Femur (tissue), 1 donor: ENCODE measurements around the gene PTRH1.

Experiments used
- DNase-seq: peaks from one replicate; pipeline ENCODE4 v3.0.0-alpha.2; 2017

PTRH1 gene

DNA sequence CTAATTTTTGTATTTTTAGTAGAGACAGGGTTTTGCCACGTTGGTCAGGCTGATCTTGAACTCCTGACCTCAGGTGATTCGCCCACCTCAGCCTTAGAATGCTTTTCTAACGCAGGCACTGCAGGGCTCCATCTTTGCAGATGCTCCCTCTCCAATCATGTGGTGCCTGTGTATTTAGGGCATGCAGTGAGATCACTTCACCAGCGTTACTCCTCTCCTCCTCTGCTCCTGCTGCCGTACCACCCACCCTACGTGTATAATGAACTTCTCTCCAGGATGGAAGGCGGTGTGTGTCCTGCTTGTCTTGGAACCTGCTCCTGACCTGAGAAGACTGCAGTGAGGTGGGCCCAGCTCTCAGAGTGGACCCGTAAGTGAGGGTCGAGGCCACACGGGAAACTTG is 22.3 kb downstream of the PTRH1 start:
- DNase-seq = no peak

DNA sequence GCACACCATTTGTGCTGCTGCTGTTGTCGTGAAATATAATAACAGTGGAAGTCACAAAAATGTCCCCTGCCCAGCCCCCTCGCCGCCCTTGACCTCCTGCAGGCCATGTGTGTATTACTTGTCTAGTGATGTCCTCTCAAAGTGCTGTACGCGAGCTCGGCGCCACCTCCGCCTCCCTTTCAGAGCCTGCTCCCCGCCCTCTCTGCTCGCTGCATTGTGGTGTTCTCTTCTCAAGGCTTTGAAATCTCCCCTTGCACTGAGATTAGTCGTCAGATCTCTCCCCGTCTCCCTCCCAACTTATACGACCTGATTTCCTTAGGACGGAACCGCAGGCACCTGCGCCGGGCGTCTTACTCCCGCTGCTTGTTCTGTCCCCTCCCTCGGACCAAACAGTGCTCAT is 23.4 kb downstream of the PTRH1 start:
- no peak for DNase-seq

DNA sequence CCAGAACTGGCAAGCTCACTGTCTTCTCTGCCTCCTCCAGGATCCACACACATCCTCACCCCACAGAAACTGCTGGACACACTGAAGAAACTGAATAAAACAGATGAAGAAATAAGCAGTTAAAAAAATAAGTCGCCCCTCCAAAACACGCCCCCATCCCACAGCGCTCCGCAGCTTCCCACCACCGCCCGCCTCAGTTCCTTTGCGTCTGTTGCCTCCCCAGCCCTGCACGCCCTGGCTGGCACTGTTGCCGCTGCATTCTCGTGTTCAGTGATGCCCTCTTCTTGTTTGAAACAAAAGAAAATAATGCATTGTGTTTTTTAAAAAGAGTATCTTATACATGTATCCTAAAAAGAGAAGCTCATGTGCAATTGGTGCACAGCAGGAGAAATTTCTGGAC is 24.7 kb downstream of the PTRH1 start:
- no peak for DNase-seq

DNA sequence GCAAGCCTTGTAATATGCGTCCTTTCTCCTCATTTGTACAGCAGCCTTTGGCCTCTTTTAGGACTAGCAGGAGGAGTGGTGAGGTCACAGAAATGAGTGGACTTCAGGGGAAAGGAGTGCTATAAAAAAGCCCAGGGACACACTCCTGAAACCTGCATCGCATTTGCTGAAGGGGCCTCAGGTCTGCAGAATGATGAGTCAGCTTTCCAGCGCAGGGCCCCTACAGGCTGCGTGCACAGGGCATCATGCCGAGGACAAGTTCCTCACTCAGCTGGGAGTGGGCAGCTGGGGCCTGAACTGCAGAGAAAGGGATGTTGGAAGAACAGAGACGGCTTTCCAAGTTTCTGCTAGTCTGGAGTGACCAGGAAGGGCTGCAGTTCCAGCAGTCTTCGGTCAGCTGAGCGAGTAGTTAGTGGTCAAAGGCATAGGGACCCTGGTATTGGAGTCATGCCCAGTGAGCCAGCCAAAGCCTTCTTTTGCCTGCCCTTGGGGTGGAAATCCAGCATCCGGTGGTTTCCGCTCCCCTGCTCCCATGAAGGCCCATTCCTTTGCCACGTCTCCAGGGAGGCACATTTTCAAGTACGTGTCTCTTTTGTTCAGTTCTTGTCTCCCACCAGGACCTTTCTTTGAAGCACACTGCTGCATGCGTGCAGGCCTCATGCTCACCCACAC is 26.0 kb downstream of the PTRH1 start:
- DNase-seq = no peak

DNA sequence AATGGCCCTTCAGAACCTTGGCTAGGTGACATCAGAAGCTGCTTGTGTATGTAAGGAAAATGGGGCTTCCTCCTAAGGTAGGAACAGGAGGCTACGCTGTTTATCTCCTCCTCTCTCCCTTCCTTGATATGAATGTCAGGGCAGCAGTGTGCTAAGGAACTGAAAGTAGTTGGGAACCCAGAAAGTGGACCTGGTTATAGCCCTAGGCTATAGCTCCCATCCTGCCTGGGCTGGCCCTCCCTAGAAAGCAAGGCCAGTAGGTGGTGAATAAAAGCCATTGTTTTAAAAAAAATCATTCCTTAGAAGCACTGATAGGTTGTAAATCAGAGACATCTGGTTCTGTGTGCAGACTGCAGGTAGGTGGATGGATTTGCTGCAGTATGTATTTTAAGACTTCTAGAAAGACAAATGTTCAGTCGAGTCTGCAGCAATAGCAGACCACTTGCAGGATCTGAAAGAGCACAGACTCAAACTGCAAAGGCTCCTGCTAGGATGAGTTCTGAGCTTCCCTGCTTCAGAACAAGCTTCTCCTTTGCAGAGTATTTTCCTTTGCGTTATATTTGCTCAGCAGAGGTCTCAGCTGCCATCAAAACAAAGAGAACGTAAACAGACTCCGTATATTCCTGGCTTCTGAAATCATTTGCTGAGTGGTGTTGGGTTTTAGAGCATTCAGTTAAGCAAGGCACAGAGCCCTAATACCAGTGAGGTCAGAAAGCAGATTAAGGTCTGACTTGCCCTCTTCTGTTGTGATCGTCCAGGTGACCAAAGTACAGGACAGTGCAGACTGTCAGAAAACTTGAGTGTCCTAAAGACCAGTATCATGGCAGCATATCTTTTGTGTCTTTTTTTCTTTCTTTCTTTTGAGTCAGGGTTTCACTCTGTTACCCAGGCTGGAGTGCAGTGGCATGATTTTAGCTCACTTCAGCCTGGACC is 28.7 kb downstream of the PTRH1 start:
- DNase-seq = no peak

DNA sequence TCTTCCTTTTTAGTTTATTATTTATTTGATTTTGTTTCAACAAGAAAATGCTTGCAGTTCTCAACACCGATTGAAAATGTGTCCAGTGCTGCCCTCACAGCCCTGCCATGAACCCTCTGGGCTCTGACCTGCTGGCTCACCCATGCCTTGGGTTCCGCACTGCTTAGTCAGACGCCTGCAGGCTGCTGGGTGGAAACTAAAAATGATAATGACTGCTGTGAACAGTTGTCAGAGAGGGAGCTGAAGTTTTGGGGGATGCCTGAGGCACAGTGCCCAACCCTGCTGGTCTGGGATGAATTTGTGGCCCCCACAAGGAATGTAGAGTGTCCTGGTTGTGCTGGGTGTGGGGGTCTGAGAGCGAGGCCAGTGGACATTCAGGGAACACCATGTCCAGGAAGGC is 30.9 kb downstream of the PTRH1 start:
- DNase-seq = no peak

DNA sequence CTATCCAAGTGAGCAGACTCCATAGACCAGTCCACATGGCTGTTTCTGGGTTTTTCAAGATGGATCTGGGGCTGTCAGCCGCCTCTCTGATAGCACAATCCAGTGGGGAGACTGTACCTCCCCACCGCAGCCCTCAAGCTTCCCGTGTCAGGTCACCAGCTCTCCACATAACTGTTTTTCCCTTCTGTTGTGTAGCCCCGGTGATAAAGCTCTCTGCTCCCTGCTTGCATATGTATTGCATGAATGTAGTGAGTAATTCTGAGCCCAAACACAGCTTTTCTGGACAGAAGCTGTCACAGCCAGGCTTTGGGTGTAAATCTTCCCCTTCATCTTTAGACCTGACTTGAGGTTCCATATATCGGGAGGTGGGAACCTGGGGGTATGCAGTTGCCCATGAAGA is 31.7 kb downstream of the PTRH1 start:
- no peak for DNase-seq

DNA sequence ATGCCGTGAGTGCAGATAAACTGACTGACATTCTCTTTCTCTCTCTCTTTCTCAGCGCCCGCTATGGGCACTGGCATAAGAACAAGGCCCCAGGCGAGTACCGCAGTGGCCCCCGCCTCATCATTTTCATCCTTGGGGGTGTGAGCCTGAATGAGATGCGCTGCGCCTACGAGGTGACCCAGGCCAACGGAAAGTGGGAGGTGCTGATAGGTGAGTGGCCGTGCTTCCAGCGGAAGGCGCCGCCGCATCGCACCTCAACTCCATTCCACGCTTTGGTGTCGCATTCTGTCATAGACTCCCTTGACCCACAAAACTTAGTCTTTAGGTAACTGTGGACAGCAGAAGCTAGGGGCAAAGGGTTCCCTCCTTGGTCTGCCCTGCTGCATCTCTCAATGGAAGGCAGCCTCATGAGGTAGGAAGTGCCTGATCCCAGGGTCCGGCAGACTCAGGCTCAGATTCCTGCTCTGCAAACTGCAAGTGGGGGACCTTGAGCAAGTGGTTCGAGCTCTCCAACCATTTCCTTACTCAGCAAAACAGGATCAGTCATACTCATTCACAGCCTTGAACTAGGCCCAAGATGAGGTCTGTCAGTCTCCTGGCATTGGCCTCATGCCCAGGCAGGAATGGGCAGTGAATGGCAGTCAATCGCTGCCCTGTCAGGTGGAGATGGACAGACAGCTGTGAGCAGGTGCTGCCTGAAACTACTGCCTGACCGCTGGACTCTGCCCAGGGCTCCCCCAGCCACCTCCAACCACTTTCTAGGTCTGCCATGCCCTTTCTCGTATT is 32.9 kb downstream of the PTRH1 start:
- no peak for DNase-seq

DNA sequence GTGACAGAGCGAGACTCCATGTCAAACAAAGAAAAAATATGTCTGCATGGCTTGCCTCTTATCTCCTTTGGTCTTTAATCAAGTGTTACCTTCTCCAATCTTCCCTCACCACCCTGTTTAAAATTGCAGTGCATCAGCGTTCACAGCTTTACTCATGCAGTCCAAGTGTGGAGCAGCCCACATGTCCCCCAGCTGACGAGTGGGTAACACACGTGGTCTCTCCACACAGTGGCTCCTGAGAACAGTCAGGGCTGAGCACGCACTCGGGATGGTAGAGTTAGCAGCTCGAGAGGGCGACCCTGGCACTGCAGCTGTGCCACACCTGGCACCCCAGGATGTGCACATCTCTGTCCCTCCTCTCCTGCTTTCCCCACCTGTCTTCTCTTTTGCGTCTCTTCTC is 34.6 kb downstream of the PTRH1 start:
- no peak for DNase-seq

DNA sequence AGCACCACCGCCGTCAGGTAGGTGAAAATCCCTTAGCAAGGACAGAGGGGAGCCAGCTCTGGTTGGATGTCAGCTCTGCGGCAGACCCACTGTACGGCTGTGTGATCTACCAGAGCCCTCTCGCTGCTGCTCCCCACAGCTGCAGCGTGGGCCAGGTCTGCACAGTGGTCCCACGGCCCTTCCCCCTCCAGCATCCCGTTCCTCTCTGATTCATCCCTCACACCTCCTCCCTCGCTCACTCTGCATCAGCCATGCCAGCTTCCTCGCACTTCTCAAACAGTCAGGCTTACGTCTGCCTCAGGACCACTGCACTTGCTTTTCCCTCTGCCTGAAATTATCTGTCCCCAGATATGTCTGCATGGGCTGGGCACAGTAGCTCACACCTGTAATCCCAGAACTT is 35.2 kb downstream of the PTRH1 start:
- no peak for DNase-seq

DNA sequence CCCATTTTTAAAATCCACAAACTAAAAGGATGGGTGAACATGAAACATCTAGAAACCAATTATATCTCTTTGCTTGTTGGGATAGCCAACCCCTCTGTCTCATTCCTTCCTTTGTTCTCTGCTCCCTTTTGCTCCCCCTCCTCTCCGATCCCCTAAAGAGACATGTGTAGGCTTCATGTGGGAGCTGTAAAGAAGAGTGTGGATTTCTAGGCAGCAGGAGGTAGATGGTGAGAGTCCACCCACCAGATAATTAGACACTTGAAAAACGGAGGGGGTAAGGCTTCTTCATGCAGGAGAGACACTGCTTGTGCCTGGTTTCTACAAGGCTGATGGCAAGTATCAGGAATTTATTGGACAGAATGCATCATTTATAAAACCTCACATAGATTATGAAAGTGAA is 36.0 kb downstream of the PTRH1 start:
- no peak for DNase-seq

DNA sequence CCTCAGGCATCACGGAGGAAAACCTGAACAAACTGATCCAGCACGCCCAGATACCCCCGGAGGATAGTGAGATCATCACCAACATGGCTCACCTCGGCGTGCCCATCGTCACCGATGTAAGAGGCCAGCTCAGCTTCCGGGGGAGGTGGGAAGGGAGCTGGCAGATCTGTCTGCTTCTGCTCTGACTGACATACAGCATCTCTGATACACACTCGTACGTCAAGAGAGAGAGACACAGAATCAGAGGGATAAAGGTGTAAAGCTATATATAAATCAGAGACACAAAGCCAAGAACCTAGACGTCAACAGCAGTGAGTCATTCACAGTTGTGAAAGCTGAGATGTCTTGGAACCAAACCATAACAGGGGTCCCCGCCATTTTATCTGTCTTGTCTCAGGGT is 38.8 kb downstream of the PTRH1 start:
- DNase-seq = no peak

DNA sequence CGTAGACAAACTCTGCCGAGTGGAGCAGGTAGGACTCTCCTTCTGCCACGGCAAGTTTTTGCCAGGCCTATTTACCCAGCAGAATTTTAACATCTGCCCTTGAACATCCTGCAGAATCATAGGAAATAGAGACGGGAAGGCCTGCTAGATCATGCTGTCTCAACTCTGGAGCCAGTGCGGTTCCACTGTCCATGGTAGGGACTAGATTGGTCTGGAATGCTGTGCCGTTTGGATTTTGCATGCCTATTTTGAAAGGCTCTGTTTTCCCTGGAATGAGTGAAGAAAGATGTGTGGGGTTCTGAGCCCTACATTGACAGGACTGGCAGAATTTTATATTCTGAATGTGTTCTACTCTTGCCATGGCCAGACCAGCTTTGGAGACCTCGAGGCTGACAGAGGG is 42.2 kb downstream of the PTRH1 start:
- DNase-seq = no peak

DNA sequence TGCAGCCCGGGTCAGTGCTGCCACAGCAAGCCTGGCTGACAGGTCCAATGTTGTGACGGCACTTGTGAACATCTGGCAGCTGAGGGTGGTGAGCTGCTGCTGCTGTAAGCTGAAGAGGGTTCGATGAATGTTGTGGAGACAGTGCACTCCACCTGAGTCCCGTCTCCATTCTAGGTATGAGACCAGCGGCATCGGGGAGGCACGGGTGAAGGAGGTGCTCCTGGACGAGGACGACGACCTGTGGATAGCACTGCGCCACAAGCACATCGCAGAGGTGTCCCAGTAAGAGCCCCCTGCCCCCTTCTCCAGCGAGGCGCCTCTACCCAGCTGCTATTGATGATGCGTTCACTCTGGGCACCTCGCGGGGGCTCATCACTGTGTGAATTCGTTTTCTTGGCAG is 47.6 kb downstream of the PTRH1 start:
- DNase-seq = no peak

DNA sequence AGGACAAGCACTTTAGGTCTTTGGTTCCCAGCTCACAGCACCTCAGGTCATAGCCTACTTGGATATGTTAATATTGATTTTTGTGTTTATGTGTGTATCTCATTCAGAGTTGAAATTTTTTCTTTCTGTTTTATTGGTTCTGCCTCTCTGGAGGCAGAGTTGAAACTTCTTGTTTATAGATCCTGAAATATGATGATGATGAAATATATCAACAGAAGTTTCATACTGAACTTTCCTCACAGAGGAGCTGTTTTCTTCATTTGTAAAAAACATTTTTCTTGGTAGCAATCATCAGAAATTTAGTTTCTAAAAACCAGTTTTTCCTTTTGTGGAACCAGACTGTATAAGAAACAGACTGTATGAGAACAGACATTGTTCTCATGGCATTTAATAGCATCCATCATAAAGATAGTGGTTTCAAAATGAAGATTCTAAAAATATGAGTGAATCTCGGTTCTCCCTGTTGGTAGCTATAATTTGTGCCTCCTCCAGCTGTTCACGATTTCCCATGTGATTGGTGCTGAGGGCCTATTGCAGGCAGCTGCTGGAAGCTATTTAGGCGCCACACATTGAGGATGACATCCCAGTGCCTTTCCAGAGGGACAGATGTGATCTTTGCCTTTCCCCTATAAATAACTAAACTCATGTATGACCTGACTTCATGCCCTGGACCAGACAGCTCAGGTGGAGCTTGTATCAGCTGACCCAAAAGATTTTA is 48.2 kb downstream of the PTRH1 start:
- no peak for DNase-seq

DNA sequence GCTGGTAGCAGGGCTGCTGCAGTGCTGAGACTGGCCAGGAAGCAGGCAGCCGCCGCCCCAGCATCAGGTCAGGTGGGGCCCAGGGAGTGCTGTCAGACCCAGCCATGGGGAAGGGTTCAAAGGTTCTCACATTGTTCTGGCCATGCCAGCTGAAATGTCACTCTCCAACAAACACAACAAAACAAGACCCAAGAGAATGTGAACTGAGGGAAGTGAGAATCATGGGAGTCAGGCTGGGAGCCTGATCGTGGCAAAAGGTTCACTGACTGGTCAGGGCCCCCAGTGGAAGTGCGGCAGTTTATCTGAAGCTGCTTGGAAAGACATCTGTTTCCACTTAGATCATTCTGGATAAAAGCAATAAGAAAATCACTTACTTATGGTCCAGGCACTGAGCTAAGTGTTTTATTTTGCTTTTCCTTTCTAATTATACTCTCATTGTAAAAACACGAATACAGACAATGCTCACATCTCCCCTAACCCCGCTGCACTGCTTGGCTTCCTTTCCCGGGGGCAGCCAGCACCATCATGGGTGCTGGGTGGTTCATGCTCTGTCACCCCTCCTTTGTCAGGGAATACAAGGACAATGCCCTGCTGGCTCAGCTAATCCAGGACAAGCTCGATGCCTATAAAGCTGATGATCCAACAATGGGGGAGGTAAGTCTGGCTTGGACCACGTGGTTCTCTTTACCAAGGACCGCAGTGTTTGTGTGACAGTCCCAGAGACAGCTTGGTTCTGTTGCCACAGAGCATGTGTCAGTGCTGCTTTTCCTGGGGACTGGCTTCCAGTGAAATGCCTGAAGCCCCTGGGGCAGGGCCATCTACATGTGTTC is 50.6 kb downstream of the PTRH1 start:
- DNase-seq = no peak

DNA sequence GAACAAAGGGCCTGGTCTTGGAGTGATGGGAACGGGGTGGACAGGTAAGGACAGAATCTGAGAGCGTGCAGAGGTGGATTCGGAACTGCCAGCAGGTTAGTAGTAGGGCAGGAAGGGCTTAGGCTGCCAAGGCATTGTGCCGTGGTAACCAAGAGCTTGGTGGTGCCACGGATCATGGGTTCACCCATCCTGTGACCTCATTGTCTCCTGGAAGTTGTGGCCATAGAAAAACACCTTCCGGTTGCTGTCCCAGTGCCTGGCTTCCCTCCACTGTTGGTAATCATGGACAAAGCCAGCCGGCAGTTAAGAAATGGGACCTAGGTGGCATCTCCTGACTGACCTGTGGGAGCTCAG is 51.2 kb downstream of the PTRH1 start:
- DNase-seq = no peak
